Adrenal gland (tissue), 5 donors: Measurements from ENCODE around the gene RAX.

ENCODE experiments used
- CTCF ChIP-seq, 6 experiments: fragments of 450-650 bp in 4 of 6; fragments of 200-600 bp in 2 of 6; sonication (generic) in 1 of 6; IDR thresholded peaks; 1 replicate in 5 of 6; 2 replicates in 1 of 6; pipeline versions ENCODE4 v1.5.1 to v1.8.0; 2016 to 2021; ENCODE audit warnings: antibody characterized with exemption in 6 of 6, mild to moderate bottlenecking in 2 of 6, moderate library complexity in 1 of 6
- POLR2A ChIP-seq, 2 donors: fragments of 450-650 bp; IDR thresholded peaks; one replicate each; pipeline ENCODE4 v1.6.1; 2017; ENCODE audit warnings: antibody characterized with exemption in 2 of 2, mild to moderate bottlenecking in 2 of 2, moderate library complexity in 1 of 2
- donor health status: DM: no; HTN: no; CAD: no.

- TF ChIP-seq CTCF (IDR thresholded peaks at IDR 0.05) (no peak), POLR2A (IDR thresholded peaks at IDR 0.05) (no peak)
Observed at GRCh38 chr18:59311631-59312030, 38.4 kb upstream of the RAX start.
